ENCODE results near the gene EHF. TPM values are rescaled to one million over a fixed set of nuclear protein-coding genes. Genes with fewer than 3 reads are reported as not detected.

The EHF gene
- total and polyA plus RNA-seq, 9 of the 15 experiments (the other 6 are each of a cell fraction or from before 2014, with no cell fraction given): 0.04 to 0.54 (median 0.37) TPM

GRCh38 chr11:34588701-34589100 is 32.2 kb upstream of the EHF start (continued):
- TF ChIP-seq MGA (IDR thresholded peaks at IDR 0.05) (peak; percentile 44), MNT (conservative IDR thresholded peaks at IDR 0.05) (peak; percentile 24 to 33; a peak in 2 of 4 replicates), ZNF586 (CRISPR knock-in tag; conservative IDR thresholded peaks at IDR 0.05) (no peak), ZNF12 (CRISPR knock-in tag; IDR thresholded peaks at IDR 0.05) (no peak), CUX1 (CRISPR knock-in tag; IDR thresholded peaks at IDR 0.05) (no peak)

Data from K562 (cell line).